ENCODE results near the gene OCRL. TPM values are rescaled to one million over a fixed set of nuclear protein-coding genes. Genes with fewer than 3 reads are reported as not detected.

OCRL gene
- total RNA-seq, 1 donor from 2014 or later: 41.8 TPM

DNA sequence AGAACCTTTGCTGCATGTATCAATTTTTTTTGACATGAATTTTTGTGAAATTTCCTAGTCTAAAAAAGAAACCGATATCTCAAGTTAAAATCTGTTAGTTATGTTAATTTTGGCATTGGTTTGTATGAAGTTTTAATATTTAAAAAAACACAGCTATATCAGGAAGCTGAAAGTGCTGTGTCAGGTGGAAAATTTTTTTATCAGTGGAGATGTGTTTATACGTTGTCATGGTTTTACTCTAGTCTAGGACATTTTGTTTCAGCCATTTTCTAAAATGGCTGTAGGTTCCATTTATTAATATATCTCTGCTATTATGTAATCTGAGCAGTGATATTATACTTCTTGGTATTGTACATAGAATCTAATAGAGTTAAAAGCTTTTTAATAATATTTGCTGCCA, 34.2 kb downstream of the OCRL start:
- no peak for DNase-seq (ENCODE audit: extremely low spot score, unreplicated experiment)
- Mint-ChIP-seq H3K27ac (no peak overlapping the region), H3K36me3 (peaks cover 52% of the 10 kb centered on the region), H3K27me3 (no peaks in the 10 kb centered on the region), H3K4me3 (no peak overlapping the region), H3K9me3 (no peaks in the 10 kb centered on the region), H3K4me1 (ENCODE audit: unreplicated experiment) (peaks cover 5% of the 10 kb centered on the region)
- TF ChIP-seq, protein P1, sequence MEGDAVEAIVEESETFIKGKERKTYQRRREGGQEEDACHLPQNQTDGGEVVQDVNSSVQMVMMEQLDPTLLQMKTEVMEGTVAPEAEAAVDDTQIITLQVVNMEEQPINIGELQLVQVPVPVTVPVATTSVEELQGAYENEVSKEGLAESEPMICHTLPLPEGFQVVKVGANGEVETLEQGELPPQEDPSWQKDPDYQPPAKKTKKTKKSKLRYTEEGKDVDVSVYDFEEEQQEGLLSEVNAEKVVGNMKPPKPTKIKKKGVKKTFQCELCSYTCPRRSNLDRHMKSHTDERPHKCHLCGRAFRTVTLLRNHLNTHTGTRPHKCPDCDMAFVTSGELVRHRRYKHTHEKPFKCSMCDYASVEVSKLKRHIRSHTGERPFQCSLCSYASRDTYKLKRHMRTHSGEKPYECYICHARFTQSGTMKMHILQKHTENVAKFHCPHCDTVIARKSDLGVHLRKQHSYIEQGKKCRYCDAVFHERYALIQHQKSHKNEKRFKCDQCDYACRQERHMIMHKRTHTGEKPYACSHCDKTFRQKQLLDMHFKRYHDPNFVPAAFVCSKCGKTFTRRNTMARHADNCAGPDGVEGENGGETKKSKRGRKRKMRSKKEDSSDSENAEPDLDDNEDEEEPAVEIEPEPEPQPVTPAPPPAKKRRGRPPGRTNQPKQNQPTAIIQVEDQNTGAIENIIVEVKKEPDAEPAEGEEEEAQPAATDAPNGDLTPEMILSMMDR (conservative IDR thresholded peaks at IDR 0.05): no peak

DNA sequence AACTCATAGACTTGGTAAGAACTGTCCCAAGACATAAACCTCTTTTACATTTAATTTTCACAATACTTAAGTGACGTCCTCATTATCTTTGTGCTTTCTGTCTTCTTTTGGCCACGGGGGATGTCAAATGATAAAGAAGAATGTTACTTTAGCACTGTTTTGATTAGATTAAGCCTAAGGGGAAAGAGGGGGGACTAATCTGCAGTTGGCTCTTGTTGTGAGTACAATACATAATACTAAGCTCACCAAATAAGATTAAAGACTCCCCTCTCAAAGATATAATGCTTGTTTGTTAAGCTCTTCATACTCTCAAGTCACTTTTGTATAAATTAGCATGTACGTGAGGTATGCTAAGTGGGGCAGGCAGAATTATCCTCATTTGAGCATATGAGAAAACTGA, 36.5 kb downstream of the OCRL start:
- H3K4me3 Mint-ChIP-seq: no peak overlapping the region
- H3K36me3 Mint-ChIP-seq: peaks cover 47% of the 10 kb centered on the region
- no peaks in the 10 kb centered on the region for H3K9me3 Mint-ChIP-seq
- no peaks in the 10 kb centered on the region for H3K27me3 Mint-ChIP-seq
- TF ChIP-seq, protein P1 (conservative IDR thresholded peaks at IDR 0.05): no peak
- no peak for DNase-seq (ENCODE audit: extremely low spot score, unreplicated experiment)
- H3K27ac Mint-ChIP-seq: no peak overlapping the region
- H3K4me1 Mint-ChIP-seq (ENCODE audit: unreplicated experiment): peaks cover 5% of the 10 kb centered on the region

DNA sequence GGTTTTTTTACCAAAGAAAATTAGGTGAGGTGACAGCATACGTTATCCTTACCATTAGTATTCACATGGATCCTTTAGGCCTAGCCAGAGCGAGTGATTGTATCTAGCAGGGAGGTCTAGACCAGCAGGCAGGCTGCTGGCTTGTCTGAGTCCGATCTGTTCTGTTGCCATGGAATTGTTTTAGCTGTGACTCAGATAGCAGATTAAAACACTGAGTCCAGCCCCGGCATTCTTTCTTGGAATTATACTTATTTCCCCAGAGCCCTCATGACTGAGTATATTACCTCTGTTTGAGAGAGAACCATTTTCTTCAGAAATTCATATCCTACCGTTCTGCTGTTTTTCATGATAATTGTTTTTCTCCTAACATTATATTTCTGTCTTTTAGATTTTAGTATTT, 37.4 kb downstream of the OCRL start:
- Mint-ChIP-seq H3K4me1 (ENCODE audit: unreplicated experiment) (peaks cover 5% of the 10 kb centered on the region), H3K9me3 (no peaks in the 10 kb centered on the region), H3K4me3 (no peak overlapping the region), H3K36me3 (peaks cover 44% of the 10 kb centered on the region), H3K27me3 (no peaks in the 10 kb centered on the region), H3K27ac (no peak overlapping the region)
- no peak for DNase-seq (ENCODE audit: extremely low spot score, unreplicated experiment)
- TF ChIP-seq, protein P1 (conservative IDR thresholded peaks at IDR 0.05): no peak

DNA sequence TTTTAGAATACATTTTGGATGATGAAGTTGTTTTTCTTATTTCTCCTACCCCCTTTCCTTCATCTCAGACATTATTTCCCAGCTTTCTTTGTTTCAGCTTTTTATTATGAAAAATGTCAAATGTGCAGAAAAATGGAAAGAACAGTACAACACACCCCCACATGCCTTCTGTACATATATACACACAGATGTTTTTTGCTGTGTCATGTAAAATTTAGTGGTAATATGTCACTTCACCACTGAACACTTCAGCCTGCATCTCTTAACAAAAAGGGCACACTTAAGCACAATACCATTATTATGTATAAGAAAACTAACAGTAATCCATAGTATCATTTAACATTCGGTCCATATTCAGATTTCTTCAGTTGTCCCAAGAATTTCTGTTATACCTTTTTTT, 37.8 kb downstream of the OCRL start:
- Mint-ChIP-seq H3K36me3 (peaks cover 44% of the 10 kb centered on the region), H3K27me3 (no peaks in the 10 kb centered on the region), H3K4me1 (ENCODE audit: unreplicated experiment) (peaks cover 5% of the 10 kb centered on the region), H3K27ac (no peak overlapping the region), H3K4me3 (no peak overlapping the region), H3K9me3 (no peaks in the 10 kb centered on the region)
- no peak for DNase-seq (ENCODE audit: extremely low spot score, unreplicated experiment)
- TF ChIP-seq, protein P1 (conservative IDR thresholded peaks at IDR 0.05): no peak

DNA sequence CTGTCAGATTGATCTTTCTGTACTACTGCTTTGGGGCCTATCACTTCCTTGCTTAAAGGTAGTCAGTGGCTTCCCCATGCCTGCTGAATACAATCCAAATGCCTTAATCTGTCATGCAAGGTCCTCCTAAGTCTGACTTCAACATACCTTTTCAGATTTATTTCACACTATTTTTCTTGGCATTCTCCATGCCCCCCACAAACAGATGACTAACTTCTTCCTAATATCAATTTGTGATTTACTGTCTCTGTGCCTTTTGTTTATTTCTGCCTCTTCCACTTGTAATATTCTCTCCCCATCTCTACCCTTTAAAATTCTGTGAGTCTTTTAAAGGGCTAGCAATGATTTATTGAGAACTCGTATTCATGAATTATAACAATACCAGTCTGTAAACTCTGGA, 41.8 kb downstream of the OCRL start:
- TF ChIP-seq, protein P1 (conservative IDR thresholded peaks at IDR 0.05): no peak
- no peaks in the 10 kb centered on the region for H3K9me3 Mint-ChIP-seq
- peaks cover 5% of the 10 kb centered on the region for H3K4me1 Mint-ChIP-seq (ENCODE audit: unreplicated experiment)
- no peak for DNase-seq (ENCODE audit: extremely low spot score, unreplicated experiment)
- peaks cover 28% of the 10 kb centered on the region for H3K36me3 Mint-ChIP-seq
- no peaks in the 10 kb centered on the region for H3K27me3 Mint-ChIP-seq
- H3K27ac Mint-ChIP-seq: no peak overlapping the region
- H3K4me3 Mint-ChIP-seq: no peak overlapping the region

DNA sequence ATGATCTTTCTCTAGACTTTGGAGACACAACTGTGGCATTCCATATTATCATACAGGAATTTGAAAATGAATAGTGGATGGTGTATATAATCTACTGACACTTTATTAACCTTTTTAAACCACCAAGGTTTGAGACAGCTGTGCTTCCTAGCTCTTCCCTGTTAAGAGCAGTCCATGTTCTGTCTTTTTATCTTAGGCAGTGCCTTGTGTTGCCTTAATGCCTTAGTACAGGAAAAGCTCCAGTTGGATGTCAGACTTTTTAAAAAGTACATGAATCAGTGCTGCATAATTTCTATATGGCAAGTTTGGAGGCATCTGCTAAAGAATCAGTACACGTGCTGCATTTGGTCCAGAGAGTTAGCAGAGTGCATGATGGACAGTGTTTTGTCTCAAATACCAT, 45.1 kb downstream of the OCRL start:
- H3K4me3 Mint-ChIP-seq: no peak overlapping the region
- H3K27me3 Mint-ChIP-seq: no peaks in the 10 kb centered on the region
- H3K9me3 Mint-ChIP-seq: no peaks in the 10 kb centered on the region
- no peak overlapping the region for H3K27ac Mint-ChIP-seq
- no peaks in the 10 kb centered on the region for H3K4me1 Mint-ChIP-seq (ENCODE audit: unreplicated experiment)
- peaks cover 37% of the 10 kb centered on the region for H3K36me3 Mint-ChIP-seq
- no peak for DNase-seq (ENCODE audit: extremely low spot score, unreplicated experiment)
- TF ChIP-seq, protein P1 (conservative IDR thresholded peaks at IDR 0.05): no peak

All from type B pancreatic cell (in vitro differentiated cells).